ENCODE measurements around the gene LRRN2. TPM values are rescaled to one million over a fixed set of nuclear protein-coding genes. Genes with fewer than 3 reads are reported as not detected.

LRRN2 gene
- total RNA-seq, 4 donors from 2014 or later: 1.8 to 6.4 (median 4.1) TPM

- DNase-seq (ENCODE audit: low spot score): no peak
- TF ChIP-seq CTCF (IDR thresholded peaks at IDR 0.05): no peak
- ATAC-seq (ENCODE audit: low FRiP score): no peak
These were observed 21.4 kb upstream of the LRRN2 start for GRCh38 chr1:204706838-204707509.

GRCh38 chr1:204705888-204706837 is 20.6 kb upstream of the LRRN2 start:
- DNase-seq (ENCODE audit: low spot score): no peak
- no peak for TF ChIP-seq CTCF (IDR thresholded peaks at IDR 0.05)
- ATAC-seq (ENCODE audit: low FRiP score): no peak

- no peak for DNase-seq (ENCODE audit: low spot score)
- no peak for ATAC-seq (ENCODE audit: low FRiP score)
- TF ChIP-seq CTCF (IDR thresholded peaks at IDR 0.05): no peak
These were observed 19.9 kb upstream of the LRRN2 start for GRCh38 chr1:204705493-204705811.

- no peak for TF ChIP-seq CTCF (IDR thresholded peaks at IDR 0.05)
- ATAC-seq (ENCODE audit: low FRiP score): no peak
- DNase-seq (ENCODE audit: low spot score): no peak
These were observed 19.4 kb upstream of the LRRN2 start for GRCh38 chr1:204704794-204705492.

GRCh38 chr1:204703826-204704612 is 18.5 kb upstream of the LRRN2 start:
- TF ChIP-seq CTCF (IDR thresholded peaks at IDR 0.05): no peak
- no peak for DNase-seq (ENCODE audit: low spot score)
- ATAC-seq (ENCODE audit: low FRiP score): no peak

GRCh38 chr1:204703268-204703664 is 17.7 kb upstream of the LRRN2 start:
- no peak for ATAC-seq (ENCODE audit: low FRiP score)
- TF ChIP-seq CTCF (IDR thresholded peaks at IDR 0.05): no peak
- DNase-seq (ENCODE audit: low spot score): no peak
